Activated CD8-positive, alpha-beta memory T cell treated with anti-CD3 and anti-CD28 coated beads for 36 hours (primary cell): ENCODE measurements around the gene TAB2. TPM values are rescaled to one million over a fixed set of nuclear protein-coding genes. Genes with fewer than 3 reads are reported as not detected.

Experiments
- CTCF ChIA-PET: fragments of 350-600 bp; sonication (Branson Sonifier 250); formaldehyde crosslinking; loops from one replicate; lab custom pipeline; 2021; ENCODE audit warnings: antibody characterized with exemption; lab: Charles Lee
- POLR2A ChIA-PET: fragments of 350-600 bp; sonication (Branson Sonifier 250); formaldehyde crosslinking; loops from one replicate; lab custom pipeline; 2021; ENCODE audit warnings: antibody characterized with exemption; lab: Charles Lee
- total RNA-seq, 2 experiments: library from RNA; stranded (reverse); gene quantifications; one replicate each; pipeline ENCODE4 v1.2.3, GENCODE V29; 2021

TAB2 gene
- total RNA-seq, 2 experiments from 2014 or later, result 82.8 to 83.3 TPM

DNA sequence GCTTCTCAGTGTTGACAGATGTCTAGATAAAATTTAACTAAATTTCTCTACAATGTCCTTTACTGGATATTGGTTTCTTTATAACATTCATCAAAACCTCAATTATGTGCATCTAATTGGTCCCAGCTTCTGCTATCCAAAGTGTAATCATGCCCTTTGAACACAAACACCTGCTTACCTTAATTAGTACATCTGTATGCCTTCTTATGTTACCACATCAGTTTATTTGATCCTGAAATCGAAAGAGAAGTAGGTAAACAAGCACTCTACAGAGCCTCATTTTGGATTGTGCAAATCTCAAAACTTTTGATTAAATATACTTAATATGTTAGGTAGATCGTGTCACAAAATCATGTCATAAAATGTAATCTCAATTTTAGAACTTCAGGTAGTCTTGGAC, 36.5 kb downstream of the TAB2 start:
- POLR2A ChIA-PET, result no interaction called here
- CTCF ChIA-PET, result no interaction called here

DNA sequence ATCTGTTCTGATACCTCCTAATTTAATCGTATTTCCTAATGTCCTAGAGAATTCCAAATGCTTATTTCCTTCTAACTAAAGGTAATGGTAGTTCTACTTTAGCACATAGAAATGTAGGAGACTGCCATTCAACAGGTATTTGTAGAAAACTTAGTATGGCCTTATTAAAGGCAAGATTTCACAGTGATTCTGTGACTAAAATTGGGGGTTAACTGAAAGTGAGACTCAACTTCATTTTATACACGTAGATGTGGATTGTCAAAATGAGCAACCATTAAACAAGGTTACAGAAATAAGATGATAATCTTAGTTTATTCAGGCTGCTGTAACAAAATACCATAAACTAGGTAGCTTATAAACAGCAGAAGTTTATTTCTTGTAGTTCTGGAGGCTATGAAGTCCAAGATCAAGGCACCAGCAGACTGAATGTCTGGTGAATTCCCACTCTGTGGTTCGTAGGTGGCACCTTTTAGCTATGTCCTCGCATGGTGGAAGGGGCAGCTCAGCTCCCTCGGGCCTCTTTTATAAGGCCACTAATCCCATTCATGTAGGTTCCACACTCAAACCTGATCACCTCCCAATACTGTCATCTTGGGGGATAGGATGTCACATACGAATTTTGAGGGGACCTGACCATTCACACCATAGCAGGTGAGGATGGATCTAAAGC, 38.7 kb downstream of the TAB2 start:
- ChIA-PET CTCF (no interaction called here), POLR2A (no interaction called here)

DNA sequence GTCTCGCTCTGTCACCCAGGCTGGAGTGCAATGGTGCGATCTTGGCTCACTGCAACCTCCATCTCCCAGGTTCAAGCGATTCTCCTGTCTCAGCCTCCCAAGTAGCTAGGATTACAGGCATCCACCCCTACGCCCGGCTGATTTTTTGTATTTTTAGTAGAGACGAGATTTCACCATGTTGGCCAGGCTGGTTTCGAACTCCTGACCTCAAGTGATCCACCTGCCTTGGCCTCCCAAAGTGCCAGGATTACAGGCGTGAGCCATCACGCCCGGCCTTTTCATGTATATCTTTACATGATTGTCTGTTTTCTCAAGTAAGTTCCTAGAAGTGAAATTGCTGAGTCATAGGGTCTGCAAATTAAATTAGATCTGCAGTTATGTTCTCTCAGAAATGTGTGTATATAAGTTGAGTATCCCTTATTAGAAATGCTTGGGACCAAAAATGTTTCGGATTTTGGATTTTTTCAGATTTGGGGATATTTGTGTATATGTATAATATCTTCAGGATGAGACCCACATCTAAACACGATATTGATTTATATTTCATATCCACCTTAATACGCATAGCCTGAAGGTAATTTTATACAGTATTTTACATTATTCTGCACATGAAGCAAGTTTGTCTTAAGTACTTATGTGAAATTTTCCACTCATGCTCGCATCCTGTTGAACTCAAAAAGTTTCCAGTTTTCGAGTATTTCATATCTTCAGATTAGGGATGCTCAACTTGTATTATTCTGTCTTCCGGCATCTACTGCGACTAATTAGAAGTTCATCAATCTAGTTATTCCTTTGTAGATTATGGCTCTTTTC, 40.4 kb downstream of the TAB2 start:
- CTCF ChIA-PET, result no interaction called here
- POLR2A ChIA-PET, result no interaction called here

DNA sequence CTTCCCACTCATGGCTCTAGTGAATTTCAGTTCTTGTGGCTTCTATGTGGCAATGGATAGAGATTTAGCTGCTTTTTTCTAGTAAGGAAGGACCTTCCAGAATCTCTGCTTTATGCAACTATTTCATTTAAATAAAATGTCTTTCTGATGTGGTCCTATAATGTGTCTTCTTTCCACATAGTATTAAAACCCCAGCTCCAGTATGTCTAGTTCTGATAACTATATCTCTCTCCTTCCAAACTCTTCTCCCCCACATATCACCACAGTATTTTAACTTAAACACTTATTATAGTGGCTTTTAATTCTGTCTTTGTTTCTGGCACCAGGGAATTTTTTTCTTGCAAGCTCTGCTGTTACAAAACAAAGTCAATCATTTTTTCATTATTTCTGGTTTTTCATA, 41.9 kb downstream of the TAB2 start:
- ChIA-PET CTCF (no interaction called here), POLR2A (no interaction called here)

DNA sequence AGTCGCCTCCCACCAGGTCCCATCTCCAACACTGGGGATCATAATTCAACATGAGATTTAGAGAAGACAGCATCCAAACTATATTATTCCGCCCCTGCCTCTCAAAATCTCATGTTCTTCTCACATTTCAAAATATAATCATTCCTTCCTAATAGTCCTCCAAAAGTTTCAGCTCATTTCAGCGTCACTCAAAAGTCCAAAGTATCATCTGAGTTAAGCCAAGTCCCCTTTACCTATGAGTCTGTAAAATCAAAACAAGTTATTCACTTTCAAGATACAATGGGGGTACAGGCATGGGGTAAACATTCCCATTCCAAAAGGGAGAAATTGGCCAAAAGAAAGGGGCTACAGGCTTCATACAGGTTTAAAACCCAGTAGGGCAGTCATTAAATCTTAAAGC, 43.0 kb downstream of the TAB2 start:
- POLR2A ChIA-PET, result no interaction called here
- CTCF ChIA-PET, result no interaction called here

DNA sequence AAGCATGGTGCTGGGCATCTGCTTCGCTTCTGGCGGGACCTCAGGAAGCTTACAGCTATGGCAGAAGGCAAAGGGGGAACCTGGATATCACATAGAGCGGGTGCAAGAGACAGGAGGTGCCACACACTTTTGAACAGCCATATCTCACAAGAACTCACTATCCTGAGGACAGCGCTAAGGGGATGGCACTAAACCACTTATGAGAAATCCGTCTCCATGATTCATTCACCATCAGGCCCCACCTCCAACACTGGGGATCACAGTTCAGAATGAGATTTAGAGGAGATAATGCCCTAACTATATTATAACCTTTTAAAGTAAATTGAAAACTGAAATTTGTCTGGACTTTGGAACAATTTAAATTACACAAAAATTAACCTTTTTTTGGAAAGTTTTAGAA, 44.8 kb downstream of the TAB2 start:
- POLR2A ChIA-PET, result no interaction called here
- CTCF ChIA-PET, result no interaction called here

DNA sequence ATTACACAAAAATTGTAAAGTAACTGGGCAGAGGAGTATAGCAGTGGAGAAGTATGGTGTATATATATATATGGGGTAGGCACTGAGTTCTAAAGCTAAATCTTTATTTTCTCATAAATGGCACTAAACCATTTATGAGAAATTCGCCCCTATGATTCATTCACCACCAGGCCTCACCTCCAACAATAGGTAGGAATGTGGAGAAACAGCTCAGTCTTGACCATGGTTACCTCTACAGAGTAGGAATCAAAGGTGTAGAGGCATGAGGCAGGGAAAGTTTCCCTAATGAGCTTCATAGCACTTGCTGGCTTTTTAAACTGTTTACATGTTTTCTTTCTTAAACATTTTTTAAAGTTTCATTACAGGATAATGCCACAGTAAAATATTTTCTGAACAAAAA, 45.6 kb downstream of the TAB2 start:
- CTCF ChIA-PET, result no interaction called here
- POLR2A ChIA-PET, result no interaction called here

DNA sequence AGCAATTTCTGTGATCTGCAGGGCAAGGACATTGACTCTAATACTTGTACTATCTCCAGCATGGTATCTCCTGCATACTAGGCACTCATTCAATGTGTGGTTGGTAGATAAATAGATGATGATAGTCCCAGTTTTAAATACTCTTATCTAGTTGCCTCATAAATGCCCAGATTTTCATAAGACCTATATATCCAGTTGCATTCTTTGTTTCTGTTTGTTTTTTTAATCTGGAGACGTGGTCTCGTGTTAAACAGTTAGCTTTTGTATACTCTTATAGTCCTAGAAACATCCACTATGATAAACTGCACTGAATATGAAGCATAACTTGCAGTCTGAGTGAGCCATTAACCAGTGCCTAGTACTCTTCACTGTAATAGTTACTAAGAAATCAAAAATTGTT, 47.0 kb downstream of the TAB2 start:
- ChIA-PET POLR2A (no interaction called here), CTCF (no interaction called here)

DNA sequence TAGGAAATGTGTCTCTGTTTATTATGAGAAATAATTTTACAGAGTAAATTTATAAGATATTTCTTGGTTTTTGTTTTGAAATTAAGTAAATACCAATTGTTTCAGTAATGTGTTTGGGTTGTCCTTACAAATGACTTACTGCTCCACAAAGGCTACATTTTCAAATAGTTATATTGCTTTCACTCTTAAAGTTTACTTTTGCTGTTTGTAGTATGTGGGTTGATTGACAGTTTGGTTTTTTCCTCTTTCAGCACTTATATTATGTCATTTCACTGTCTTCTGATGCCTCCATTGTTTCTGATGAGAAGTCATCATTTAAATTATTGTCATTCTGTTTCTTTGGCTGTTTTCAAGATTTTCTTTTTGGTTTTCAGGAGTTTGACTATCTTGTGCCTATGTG, 47.7 kb downstream of the TAB2 start:
- POLR2A ChIA-PET, result no interaction called here
- CTCF ChIA-PET, result no interaction called here

DNA sequence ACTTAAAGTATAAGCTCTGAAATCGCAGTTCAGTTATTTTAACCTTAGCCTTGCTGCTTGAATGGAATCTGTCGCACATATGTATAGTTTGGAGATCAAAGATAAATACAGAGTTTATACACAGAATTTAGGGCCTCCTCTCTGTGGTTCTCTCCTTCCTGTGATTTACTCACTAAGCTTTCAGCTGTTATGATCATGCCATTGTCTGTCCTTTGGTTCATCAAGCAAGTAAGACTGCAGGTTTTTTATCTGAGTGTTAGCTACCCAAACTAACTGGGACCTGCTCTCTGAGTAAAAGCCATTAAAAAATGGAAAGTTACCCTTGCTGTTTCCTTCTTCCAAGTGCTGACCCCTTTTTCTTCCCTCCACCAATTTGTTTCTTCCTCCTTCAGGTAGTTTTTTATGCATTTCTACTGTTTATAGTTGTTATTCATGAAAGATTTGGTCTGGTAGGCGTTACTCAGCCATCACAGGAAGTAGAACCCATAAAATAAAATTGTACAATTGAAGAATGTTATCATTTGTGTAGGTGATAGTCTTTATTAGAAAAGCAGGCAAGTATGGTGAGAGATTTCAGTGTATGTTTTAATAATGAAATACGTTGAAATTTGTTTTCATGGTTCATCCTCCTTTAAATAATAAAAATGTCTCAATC, 48.9 kb downstream of the TAB2 start:
- CTCF ChIA-PET, result interaction anchor here (1.0 kb wide), 1 partner anchor 11 kb away, joined by 3 read pairs; no protein-coding TSS in a partner anchor
- POLR2A ChIA-PET, result interaction anchor here (0.6 kb wide), 1 partner anchor 65 kb away, joined by 5 read pairs; no protein-coding TSS in a partner anchor

DNA sequence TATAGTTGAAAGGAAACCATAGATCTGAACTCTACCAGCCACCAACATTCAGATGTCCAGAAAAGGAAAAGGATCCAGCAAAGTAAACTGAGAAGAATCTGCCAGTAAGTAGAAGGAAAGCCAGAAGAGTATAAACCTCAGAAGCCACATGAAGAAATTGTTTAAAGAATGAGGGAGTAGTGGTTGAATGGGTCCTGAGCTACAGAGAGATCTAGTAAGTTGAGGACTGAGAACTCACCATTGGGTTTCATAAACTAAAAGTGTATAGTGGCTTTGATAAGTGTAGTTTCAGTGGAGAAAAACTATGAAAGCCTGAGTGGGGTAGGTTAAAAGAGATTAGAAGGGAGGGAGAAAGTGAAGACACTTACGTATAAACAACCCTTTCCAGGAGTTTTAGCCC, 50.6 kb downstream of the TAB2 start:
- ChIA-PET CTCF (interaction anchor here (0.6 kb wide), 1 partner anchor 9 kb away, joined by 3 read pairs; no protein-coding TSS in a partner anchor), POLR2A (no interaction called here)

DNA sequence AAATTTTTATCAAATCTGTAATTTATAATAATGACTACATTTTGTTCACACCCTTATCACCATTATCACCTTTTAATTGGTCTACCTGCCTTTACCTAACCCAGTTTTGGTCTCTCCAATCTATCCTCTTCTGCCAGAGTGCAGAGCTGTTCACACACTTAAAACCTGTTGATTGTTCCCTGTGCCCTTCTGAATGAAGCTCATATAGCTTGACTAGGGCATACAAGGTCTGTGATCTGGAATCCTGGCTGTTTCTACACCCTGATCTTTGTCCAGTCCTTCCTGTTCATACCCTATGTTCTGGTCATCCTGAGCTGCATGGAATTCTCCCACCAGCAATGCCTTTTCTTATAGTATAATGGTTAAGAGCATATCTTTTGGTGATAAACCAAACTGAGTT, 53.6 kb downstream of the TAB2 start:
- ChIA-PET CTCF (interaction anchor here (0.6 to 1.5 kb wide), 3 partner anchors 23 to 311 kb away, joined by 4 read pairs; no protein-coding TSS in a partner anchor), POLR2A (no interaction called here)

DNA sequence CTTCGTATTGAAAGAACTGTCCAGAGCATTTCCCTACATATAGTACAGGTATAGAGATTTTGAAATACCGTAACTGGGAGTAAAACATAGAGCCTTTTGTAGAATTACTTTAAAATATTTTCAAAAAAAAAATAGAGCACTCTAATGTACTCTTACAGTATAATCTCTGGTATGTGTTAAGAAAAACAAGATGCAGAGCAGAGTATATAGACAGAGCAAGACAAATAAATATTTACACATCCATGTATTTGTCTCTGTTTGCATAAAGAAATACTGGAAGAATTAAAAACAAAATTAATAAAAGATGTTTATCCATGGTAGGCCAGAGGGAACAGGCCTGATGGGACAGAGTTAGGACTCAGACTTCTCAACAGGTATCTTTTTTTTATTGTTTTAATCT, 54.5 kb downstream of the TAB2 start:
- ChIA-PET CTCF (interaction anchor here (0.6 kb wide), 1 partner anchor 92 kb away, joined by 3 read pairs; no protein-coding TSS in a partner anchor), POLR2A (no interaction called here)

DNA sequence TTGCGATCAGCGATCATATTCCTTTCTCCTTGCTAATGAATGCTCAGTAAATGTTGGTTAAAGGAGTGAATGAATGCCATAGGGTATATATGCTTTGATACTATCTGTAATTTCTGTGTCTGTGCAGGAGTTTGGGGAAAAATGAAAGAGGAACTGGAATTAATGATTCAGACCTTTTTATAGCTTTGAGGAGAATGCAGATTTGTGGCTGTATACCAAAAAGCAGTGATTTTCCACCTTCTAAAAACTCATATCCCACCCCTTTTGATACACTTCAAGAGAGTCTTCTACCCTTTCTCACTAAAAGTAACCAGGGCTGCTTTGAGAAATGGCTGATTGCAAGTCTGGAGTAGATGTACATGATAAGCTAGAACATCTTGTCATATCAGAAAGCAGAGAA, 56.0 kb downstream of the TAB2 start:
- POLR2A ChIA-PET, result no interaction called here
- CTCF ChIA-PET, result no interaction called here

DNA sequence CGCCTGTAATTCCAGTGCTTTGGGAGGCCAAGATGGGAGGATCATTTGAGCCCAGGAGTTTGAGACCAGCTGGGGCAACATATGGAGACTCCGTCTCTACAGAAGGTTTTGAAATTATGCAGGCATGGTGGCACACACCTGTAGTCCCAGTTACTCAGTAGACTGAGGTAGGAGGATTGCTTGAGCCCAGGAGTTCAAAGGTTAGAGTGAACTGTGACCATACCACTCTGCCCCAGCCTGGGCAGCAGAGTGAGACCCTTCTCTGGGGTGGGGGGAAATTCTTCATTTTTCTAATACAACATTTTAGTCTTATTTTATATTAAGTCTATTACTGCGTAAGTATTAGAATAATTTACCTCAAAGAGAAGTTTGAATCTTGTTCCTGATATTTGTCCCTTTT, 62.5 kb downstream of the TAB2 start:
- POLR2A ChIA-PET, result interaction anchor here (0.7 kb wide), 1 partner anchor 44 kb away, joined by 3 read pairs; no protein-coding TSS in a partner anchor

DNA sequence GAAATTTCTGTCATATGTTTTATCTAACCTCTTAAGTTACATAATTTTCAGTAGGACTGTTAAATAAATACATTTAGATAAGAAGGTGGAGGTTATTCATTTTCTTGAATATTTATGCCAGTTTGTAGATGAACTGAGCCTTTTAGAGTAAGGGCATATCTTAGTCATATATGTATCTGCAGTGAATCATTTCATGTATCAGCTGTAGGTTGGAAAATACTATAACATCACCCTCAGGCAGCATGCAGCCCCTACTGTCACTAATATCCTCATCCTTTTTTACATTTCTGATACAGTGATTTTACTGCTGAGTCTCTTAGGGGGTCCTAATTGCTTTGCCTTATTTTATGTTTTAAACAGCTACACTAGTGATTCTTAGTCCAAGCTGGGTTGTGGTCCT, 63.0 kb downstream of the TAB2 start:
- POLR2A ChIA-PET, result interaction anchor here (0.7 kb wide), 1 partner anchor 44 kb away, joined by 3 read pairs; no protein-coding TSS in a partner anchor
- CTCF ChIA-PET, result no interaction called here

More for the DNA sequence above, 62.5 kb downstream of the TAB2 start:
- CTCF ChIA-PET, result no interaction called here

DNA sequence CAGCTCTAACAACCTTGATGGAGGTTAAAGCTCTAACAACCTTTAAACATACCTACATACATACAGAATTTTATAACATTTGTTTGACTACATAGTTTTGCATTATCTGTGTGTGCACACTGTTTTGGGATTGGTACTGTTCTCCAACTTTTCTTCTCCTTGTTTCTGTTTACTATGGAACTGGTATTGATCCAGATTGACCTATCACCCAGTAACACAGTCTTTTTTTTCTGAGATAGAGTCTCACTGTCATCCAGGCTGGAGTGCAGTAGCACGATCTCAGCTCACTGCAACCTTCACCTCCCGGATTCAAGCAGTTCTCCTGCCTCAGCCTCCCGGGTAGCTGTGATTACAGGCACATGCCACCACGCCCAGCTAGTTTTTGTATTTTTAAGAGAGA, 65.9 kb downstream of the TAB2 start:
- CTCF ChIA-PET, result interaction anchor here (1.0 kb wide), 1 partner anchor 49 kb away, joined by 4 read pairs; no protein-coding TSS in a partner anchor
- POLR2A ChIA-PET, result interaction anchor here (0.9 kb wide), 1 partner anchor 32 kb away, joined by 3 read pairs; no protein-coding TSS in a partner anchor

DNA sequence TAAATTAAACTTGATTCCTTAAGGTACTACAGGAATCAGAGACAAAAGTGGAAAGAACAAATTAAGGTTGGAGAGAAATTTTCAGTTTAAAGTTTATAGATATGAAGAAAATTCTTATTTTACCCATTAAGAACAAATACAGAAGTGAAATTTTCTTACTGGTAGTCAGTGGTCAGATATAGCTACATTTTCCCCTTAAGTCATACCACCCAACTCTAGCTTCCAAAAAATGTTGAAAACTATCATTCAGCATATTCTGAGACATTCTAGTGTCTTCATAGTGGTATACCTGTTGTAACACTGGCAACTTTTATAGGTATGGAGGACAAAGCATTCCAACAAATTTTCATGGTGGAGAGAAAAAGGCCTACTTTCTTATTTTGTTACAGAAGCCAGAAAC, 67.0 kb downstream of the TAB2 start:
- POLR2A ChIA-PET, result no interaction called here
- CTCF ChIA-PET, result no interaction called here

DNA sequence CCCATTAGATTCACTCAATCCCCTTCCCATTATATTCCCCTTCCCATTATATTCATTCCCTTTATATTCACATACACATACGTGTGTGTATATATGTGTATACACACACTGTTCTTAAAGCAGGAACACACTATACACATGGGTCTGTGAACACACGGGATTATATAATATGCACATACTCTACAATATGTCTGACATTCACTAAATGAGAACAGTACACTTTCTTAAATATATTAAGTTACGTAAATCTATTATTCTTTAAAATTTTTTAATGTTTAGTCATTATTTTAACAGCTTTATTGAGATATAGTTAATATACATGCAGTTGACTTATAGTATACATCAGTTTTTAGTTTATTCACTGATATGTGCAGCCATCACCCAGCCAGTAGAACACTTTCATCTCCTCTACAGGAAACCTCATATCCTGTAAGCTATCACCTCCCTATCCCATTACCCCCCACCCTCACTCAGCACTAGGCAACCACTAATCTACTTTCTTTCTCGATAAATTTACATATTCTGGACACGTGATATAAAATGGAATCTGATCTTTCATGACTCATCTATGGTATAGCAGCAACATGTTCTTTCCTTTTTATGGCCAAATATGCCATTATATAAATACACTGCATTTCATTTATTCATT, 68.6 kb downstream of the TAB2 start:
- ChIA-PET CTCF (no interaction called here), POLR2A (no interaction called here)
